GM23248 (cell line): ENCODE data around the gene WNT3A. TPM values are rescaled to one million over a fixed set of nuclear protein-coding genes. Genes with fewer than 3 reads are reported as not detected.

Experiments
- DNase-seq: peaks from one replicate; pipeline ENCODE4 v3.0.0-alpha.2; 2015
- H2AFZ ChIP-seq: fragments of 200-600 bp; sonication (generic); 2 replicates; pipeline ENCODE4 v1.6.1; 2016; ENCODE audit warnings: antibody characterized with exemption
- H3F3A ChIP-seq: fragments of 200-600 bp; sonication (generic); 2 replicates; pipeline ENCODE4 v1.6.1; 2016; ENCODE audit warnings: mild to moderate bottlenecking, antibody characterized with exemption, mixed run types; ENCODE audit not compliant: insufficient read depth
- H3K27ac ChIP-seq: fragments of 200-600 bp; sonication (generic); 2 replicates; pipeline ENCODE4 v1.5.1; 2016; ENCODE audit warnings: mild to moderate bottlenecking
- H3K27me3 ChIP-seq: fragments of 200-600 bp; sonication (generic); replicated peaks from 2 replicates; pipeline ENCODE4 v1.6.1; 2016; ENCODE audit warnings: mild to moderate bottlenecking; ENCODE audit not compliant: insufficient read depth
- H3K36me3 ChIP-seq: fragments of 200-600 bp; sonication (generic); 2 replicates; pipeline ENCODE4 v1.6.1; 2016; ENCODE audit warnings: low read depth, mild to moderate bottlenecking
- H3K4me1 ChIP-seq: fragments of 200-600 bp; sonication (generic); 2 replicates; pipeline ENCODE4 v1.6.1; 2016; ENCODE audit warnings: mild to moderate bottlenecking; ENCODE audit not compliant: insufficient read depth
- H3K4me2 ChIP-seq: fragments of 200-600 bp; sonication (generic); one replicate; pipeline ENCODE4 v1.6.1; 2016; ENCODE audit warnings: mild to moderate bottlenecking; ENCODE audit not compliant: unreplicated experiment
- H3K4me3 ChIP-seq: fragments of 200-600 bp; sonication (generic); 2 replicates; pipeline ENCODE4 v1.5.1; 2016; ENCODE audit warnings: mild to moderate bottlenecking
- H3K79me2 ChIP-seq: fragments of 200-600 bp; sonication (generic); 2 replicates; pipeline ENCODE4 v1.6.1; 2016; ENCODE audit warnings: mild to moderate bottlenecking; ENCODE audit not compliant: insufficient read depth
- H3K9ac ChIP-seq: fragments of 200-600 bp; sonication (generic); 2 replicates; pipeline ENCODE4 v1.6.1; 2016; ENCODE audit warnings: mild to moderate bottlenecking
- H3K9me2 ChIP-seq: fragments of 200-600 bp; sonication (generic); 2 replicates; pipeline ENCODE4 v1.6.1; 2016; ENCODE audit warnings: mixed run types, mild to moderate bottlenecking, moderate library complexity; ENCODE audit not compliant: insufficient read depth
- H3K9me3 ChIP-seq: fragments of 200-600 bp; sonication (generic); one replicate; pipeline ENCODE4 v1.6.1; 2017; ENCODE audit warnings: low read depth
- H4K20me1 ChIP-seq: fragments of 200-600 bp; sonication (generic); 2 replicates; pipeline ENCODE4 v1.6.0; 2016; ENCODE audit not compliant: insufficient read depth
- EZH2 ChIP-seq: fragments of 200-600 bp; sonication (generic); IDR thresholded peaks from 2 replicates; pipeline ENCODE4 v1.6.1; 2018; ENCODE audit warnings: antibody characterized with exemption, mild to moderate bottlenecking; ENCODE audit not compliant: insufficient read depth, poor library complexity, severe bottlenecking
- EZH2phosphoT487 ChIP-seq: fragments of 200-600 bp; sonication (generic); IDR thresholded peaks from 2 replicates; pipeline ENCODE4 v1.6.1; 2018; ENCODE audit warnings: antibody characterized with exemption, moderate library complexity, mild to moderate bottlenecking, low read depth; ENCODE audit not compliant: insufficient read depth
- WGBS, 2 experiments: methylation state at CpG; one replicate each; pipeline ENCODE4 v1.1.6; 2015 to 2017; ENCODE audit warnings: low lambda C conversion rate in 2 of 2, low coverage in 1 of 2; ENCODE audit errors: missing lambda C conversion rate in 2 of 2; 5-methylcytosine and 5-hydroxymethylcytosine counted together
- in situ Hi-C: fragments of 300-500 bp; cut with MboI; formaldehyde crosslinking; loops from 2 replicates; pipeline ENCODE4 v1.15.0; 2020
- polyA plus RNA-seq: library from polyadenylated mRNA; unstranded; fragments of >200 nt; fragmentation: Nextera tagmentation; extraction: Ambion mirVana; gene quantifications from 2 replicates; pipeline ENCODE4 v1.2.1, GENCODE V29; 2016
- total RNA-seq: library from RNA; depleted of rRNA; stranded (reverse); fragments of >200 nt; shearing (Covaris generic); gene quantifications from 2 replicates; pipeline ENCODE4 v1.2.3, GENCODE V29; 2014

Gene WNT3A
- total and polyA plus RNA-seq, 2 experiments from 2014 or later = not detected

- Histone ChIP-seq H2AFZ (no peak overlapping the region), H3K27me3 (no peaks in the 10 kb centered on the region), H3F3A (peaks cover 75% of the 10 kb centered on the region), H3K27ac (peak overlapping the region; percentile 93), H3K9me2 (no peaks in the 10 kb centered on the region), H3K9ac (peak overlapping the region; percentile 98), H3K79me2 (peaks cover 100% of the 10 kb centered on the region), H3K4me3 (peak overlapping the region; percentile 92), H3K9me3 (no peaks in the 10 kb centered on the region), H3K4me2 (peak overlapping the region; percentile 98), H4K20me1 (peaks cover 68% of the 10 kb centered on the region), H3K4me1 (peaks cover 78% of the 10 kb centered on the region), H3K36me3 (peaks cover 5% of the 10 kb centered on the region; the same call in 1 of the 2 replicates)
- peak; percentile 82 for DNase-seq
- no peak for TF ChIP-seq EZH2
- TF ChIP-seq EZH2phosphoT487 = no peak
- in situ Hi-C loops = no loop called here
- 62 to 63% methylated on average over 20 to 21 of the region's 21 CpGs for WGBS, 2 experiments
These were observed 82.0 kb downstream of the WNT3A start for GRCh38 chr1:228088586-228089498.

GRCh38 chr1:228089519-228090380 lies 83.0 kb downstream of the WNT3A start:
- 60 to 61% methylated on average over 12 of the region's 12 CpGs for WGBS, 2 experiments
- H3F3A ChIP-seq = peaks cover 66% of the 10 kb centered on the region
- H3K27ac ChIP-seq = peak overlapping the region; percentile 93
- no peaks in the 10 kb centered on the region for H3K9me3 ChIP-seq
- H3K9ac ChIP-seq = peak overlapping the region; percentile 98
- H2AFZ ChIP-seq = no peak overlapping the region
- no peak overlapping the region for H3K4me3 ChIP-seq
- DNase-seq = peak; percentile 36
- in situ Hi-C loops = no loop called here
- H4K20me1 ChIP-seq = peaks cover 74% of the 10 kb centered on the region
- no peaks in the 10 kb centered on the region for H3K27me3 ChIP-seq
- H3K79me2 ChIP-seq = peaks cover 100% of the 10 kb centered on the region
- H3K36me3 ChIP-seq = peaks cover 5% of the 10 kb centered on the region; the same call in 1 of the 2 replicates
- TF ChIP-seq EZH2phosphoT487 = no peak
- no peak for TF ChIP-seq EZH2
- H3K4me2 ChIP-seq = peak overlapping the region; percentile 12
- H3K4me1 ChIP-seq = peaks cover 75% of the 10 kb centered on the region
- no peaks in the 10 kb centered on the region for H3K9me2 ChIP-seq

GRCh38 chr1:228090613-228091081 lies 83.8 kb downstream of the WNT3A start:
- peak; percentile 78 for DNase-seq
- Histone ChIP-seq H3K4me1 (peaks cover 70% of the 10 kb centered on the region), H3K79me2 (peaks cover 100% of the 10 kb centered on the region), H3K36me3 (peaks cover 5% of the 10 kb centered on the region; the same call in 1 of the 2 replicates), H3K9ac (peak overlapping the region; percentile 98; the same call in 1 of the 2 replicates), H2AFZ (no peak overlapping the region), H3F3A (peaks cover 57% of the 10 kb centered on the region), H3K27ac (peak overlapping the region; percentile 93), H3K27me3 (no peaks in the 10 kb centered on the region), H3K4me2 (peak overlapping the region; percentile 2), H3K4me3 (no peak overlapping the region), H3K9me3 (no peaks in the 10 kb centered on the region), H4K20me1 (peaks cover 75% of the 10 kb centered on the region), H3K9me2 (no peaks in the 10 kb centered on the region)
- no peak for TF ChIP-seq EZH2phosphoT487
- TF ChIP-seq EZH2 = no peak
- in situ Hi-C loops = no loop called here
- 35 to 46% methylated on average over 2 of the region's 2 CpGs for WGBS, 2 experiments

- 62% methylated on average over 4 of the region's 4 CpGs for WGBS, 2 experiments
- Histone ChIP-seq H3K27me3 (no peaks in the 10 kb centered on the region), H3K9me2 (no peaks in the 10 kb centered on the region), H3F3A (peaks cover 52% of the 10 kb centered on the region), H3K79me2 (peaks cover 100% of the 10 kb centered on the region), H3K27ac (peak overlapping the region; percentile 93), H3K9ac (peak overlapping the region; percentile 98; the same call in 1 of the 2 replicates), H3K9me3 (no peaks in the 10 kb centered on the region), H3K4me1 (peaks cover 70% of the 10 kb centered on the region), H3K4me3 (no peak overlapping the region), H4K20me1 (peaks cover 79% of the 10 kb centered on the region), H3K4me2 (peak overlapping the region; percentile 2), H3K36me3 (peaks cover 5% of the 10 kb centered on the region; the same call in 1 of the 2 replicates), H2AFZ (no peak overlapping the region)
- no peak for DNase-seq
- TF ChIP-seq EZH2phosphoT487 = no peak
- no peak for TF ChIP-seq EZH2
- in situ Hi-C loops = no loop called here
These were observed 84.3 kb downstream of the WNT3A start for GRCh38 chr1:228091084-228091483.
